HEK293T (cell line): ENCODE measurements around the gene TUBA4A.
"Not testable (repeated sequence)": the region's sequence is repeated elsewhere in the genome, so short reads cannot be mapped to it uniquely, and the experiment has no call there.

Experiments
- CTCF ChIA-PET: fragments of 350-600 bp; formaldehyde crosslinking; extraction: SDS; loops from one replicate; lab custom pipeline; 2021; ENCODE audit warnings: antibody characterized with exemption, inconsistent platforms; lab: Yijun Ruan, JAX
- POLR2A ChIA-PET: fragments of 350-600 bp; formaldehyde crosslinking; extraction: SDS; loops from one replicate; lab custom pipeline; 2020; ENCODE audit warnings: antibody characterized with exemption, inconsistent platforms; lab: Yijun Ruan, JAX
- DNase-seq: peaks from one replicate; pipeline ENCODE4 v3.0.0; 2012; ENCODE audit warnings: mixed read lengths; ENCODE audit errors: extremely low spot score
- ARNT ChIP-seq: fragments of 450-650 bp; IDR thresholded peaks from 2 replicates; pipeline ENCODE4 v1.6.1; 2017; ENCODE audit warnings: mild to moderate bottlenecking
- BHLHE40 ChIP-seq: fragments of 450-650 bp; IDR thresholded peaks from 2 replicates; pipeline ENCODE4 v1.6.1; 2016; ENCODE audit warnings: mild to moderate bottlenecking, moderate library complexity, borderline replicate concordance
- CTBP1 ChIP-seq: fragments of 450-650 bp; IDR thresholded peaks from 2 replicates; pipeline ENCODE4 v1.6.1; 2016; ENCODE audit warnings: borderline replicate concordance
- ELF4 ChIP-seq: fragments of 450-650 bp; IDR thresholded peaks from 2 replicates; pipeline ENCODE4 v1.6.1; 2017; ENCODE audit warnings: antibody characterized with exemption
- FOXA1 ChIP-seq: fragments of 450-650 bp; IDR thresholded peaks from 2 replicates; pipeline ENCODE4 v1.6.1; 2016; ENCODE audit warnings: mild to moderate bottlenecking
- FOXM1 ChIP-seq: fragments of 450-650 bp; IDR thresholded peaks from 2 replicates; pipeline ENCODE4 v1.6.1; 2017; ENCODE audit warnings: mild to moderate bottlenecking, borderline replicate concordance
- HDGF ChIP-seq: fragments of 450-650 bp; IDR thresholded peaks from 2 replicates; pipeline ENCODE4 v1.6.1; 2017; ENCODE audit warnings: antibody characterized with exemption, borderline replicate concordance
- L3MBTL2 ChIP-seq: fragments of 450-650 bp; conservative IDR thresholded peaks from 2 replicates; pipeline ENCODE4 v1.6.1; 2016; ENCODE audit warnings: mild to moderate bottlenecking
- LEF1 ChIP-seq: fragments of 450-650 bp; IDR thresholded peaks from 2 replicates; pipeline ENCODE4 v1.6.1; 2017; ENCODE audit warnings: mild to moderate bottlenecking, borderline replicate concordance
- NFRKB ChIP-seq: fragments of 450-650 bp; IDR thresholded peaks from 2 replicates; pipeline ENCODE4 v1.6.1; 2016; ENCODE audit warnings: mild to moderate bottlenecking, moderate library complexity
- PKNOX1 ChIP-seq: fragments of 450-650 bp; IDR thresholded peaks from 2 replicates; pipeline ENCODE4 v1.6.1; 2016
- SP1 ChIP-seq: fragments of 450-650 bp; IDR thresholded peaks from 2 replicates; pipeline ENCODE4 v1.6.1; 2017
- SUZ12 ChIP-seq: fragments of 450-650 bp; IDR thresholded peaks from 2 replicates; pipeline ENCODE4 v1.6.1; 2016; ENCODE audit warnings: mild to moderate bottlenecking
- TARDBP ChIP-seq: fragments of 450-650 bp; IDR thresholded peaks from 2 replicates; pipeline ENCODE4 v1.6.1; 2016
- ZNF384 ChIP-seq: fragments of 450-650 bp; IDR thresholded peaks from 2 replicates; pipeline ENCODE4 v1.6.1; 2016

TUBA4A gene

GRCh38 chr2:219287580-219288265 is 34.0 kb upstream of the TUBA4A start:
- CTCF ChIA-PET, result interaction anchor here (0.8 kb wide), 1 partner anchor 136 kb away, joined by 4 read pairs; no protein-coding TSS in a partner anchor
- TF ChIP-seq TARDBP, result no peak
- TF ChIP-seq HDGF, result no peak
- TF ChIP-seq FOXM1, result no peak
- TF ChIP-seq FOXA1, result no peak
- TF ChIP-seq NFRKB, result no peak
- DNase-seq, result no peak
- POLR2A ChIA-PET, result no interaction called here

- DNase-seq, result not testable (repeated sequence)
- ChIA-PET CTCF (interaction anchor here (0.9 kb wide), 1 partner anchor 8 kb away, joined by 5 read pairs; no protein-coding TSS in a partner anchor), POLR2A (interaction anchor here (1.1 kb wide), 1 partner anchor 110 kb away, joined by 4 read pairs; the partner anchor contains the start of gene CNPPD1)
Observed at GRCh38 chr2:219287116-219287440, 33.4 kb upstream of the TUBA4A start.

GRCh38 chr2:219286436-219287115 is 32.9 kb upstream of the TUBA4A start:
- CTCF ChIA-PET, result interaction anchor here (0.9 kb wide), 1 partner anchor 8 kb away, joined by 5 read pairs; no protein-coding TSS in a partner anchor
- POLR2A ChIA-PET, result interaction anchor here (1.1 kb wide), 1 partner anchor 110 kb away, joined by 4 read pairs; the partner anchor contains the start of gene CNPPD1
- TF ChIP-seq TARDBP (no peak), ARNT (no peak), ELF4 (no peak), PKNOX1 (no peak), SP1 (no peak), LEF1 (no peak), FOXA1 (no peak), CTBP1 (no peak), BHLHE40 (no peak), HDGF (no peak), SUZ12 (no peak), NFRKB (no peak), L3MBTL2 (no peak), ZNF384 (no peak)
- DNase-seq, result no peak

- TF ChIP-seq L3MBTL2, result no peak
- no peak for TF ChIP-seq LEF1
- TF ChIP-seq PKNOX1, result no peak
- no peak for TF ChIP-seq SP1
- TF ChIP-seq FOXM1, result no peak
- POLR2A ChIA-PET, result interaction anchor here (1.1 kb wide), 1 partner anchor 109 kb away, joined by 4 read pairs; the partner anchor contains the start of gene CNPPD1
- peak; percentile 53 for DNase-seq
- CTCF ChIA-PET, result interaction anchor here (0.9 kb wide), 2 partner anchors 9 kb away, joined by 3 to 5 read pairs; no protein-coding TSS in a partner anchor
Observed at GRCh38 chr2:219285894-219286425, 32.2 kb upstream of the TUBA4A start.

- no peak for TF ChIP-seq SP1
- no peak for TF ChIP-seq TARDBP
- no peak for TF ChIP-seq ARNT
- no peak for TF ChIP-seq SUZ12
- no peak for TF ChIP-seq FOXM1
- TF ChIP-seq PKNOX1, result no peak
- ChIA-PET CTCF (interaction anchor here (0.9 kb wide), 1 partner anchor 10 kb away, joined by 3 read pairs; no protein-coding TSS in a partner anchor), POLR2A (no interaction called here)
Observed at GRCh38 chr2:219285373-219285735, 31.6 kb upstream of the TUBA4A start.

GRCh38 chr2:219284501-219285372 is 31.0 kb upstream of the TUBA4A start:
- CTCF ChIA-PET, result interaction anchor here (0.6 to 0.9 kb wide), 2 partner anchors 11 to 1060 kb away, joined by 3 read pairs; no protein-coding TSS in a partner anchor
- DNase-seq, result no peak
- POLR2A ChIA-PET, result no interaction called here
- no peak for TF ChIP-seq ARNT
- no peak for TF ChIP-seq ZNF384
- no peak for TF ChIP-seq NFRKB

More at GRCh38 chr2:219285373-219285735, 31.6 kb upstream of the TUBA4A start:
- DNase-seq, result no peak
